Measurements from ENCODE around the gene GEMIN5. TPM values are rescaled to one million over a fixed set of nuclear protein-coding genes. Genes with fewer than 3 reads are reported as not detected.

The GEMIN5 gene
- total and polyA plus RNA-seq, 2 of the 13 experiments (the other 11 are each of a cell fraction or from before 2014, with no cell fraction given) = 6.6 to 28.6 TPM

GRCh38 chr5:154881986-154882385 is 56.0 kb downstream of the GEMIN5 start:
- Histone ChIP-seq H3K9me3 (ENCODE audit: low read length) (peaks cover 32% of the 10 kb centered on the region), H3K36me3 (replicated peaks in 1 of 2; ENCODE audit: control insufficient read depth in 1 of 2, insufficient read depth in 2 of 2, low read length in 2 of 2) (peaks cover 2 to 12% of the 10 kb centered on the region in 2 experiments; a peak in 3 of 5 replicates), H2AFZ (ENCODE audit: low read length) (no peak overlapping the region), H3K79me2 (ENCODE audit: insufficient read depth, low read length) (no peaks in the 10 kb centered on the region), H4K20me1 (ENCODE audit: insufficient read depth, low read length) (no peaks in the 10 kb centered on the region), H3K27me3 (ENCODE audit: control insufficient read depth in 1 of 2, insufficient read depth in 2 of 2, low read length in 2 of 2) (no peaks in the 10 kb centered on the region), H3K4me2 (ENCODE audit: low read depth, low read length) (no peak overlapping the region), H3K4me3 (replicated peaks in 1 of 3; ENCODE audit: insufficient read depth in 1 of 3, low read depth in 2 of 3, low read length in 3 of 3) (no peak overlapping the region), H3K4me1 (ENCODE audit: insufficient read depth, low read length) (no peaks in the 10 kb centered on the region), H3K27ac (ENCODE audit: extremely low read length, insufficient read depth, low read length) (no peak overlapping the region), H3K9ac (ENCODE audit: insufficient read depth, low read depth, low read length) (no peak overlapping the region)
- TF ChIP-seq ZSCAN21 (CRISPR knock-in tag; IDR thresholded peaks at IDR 0.05; ENCODE audit: borderline replicate concordance) (no peak), ZNF792 (CRISPR knock-in tag; IDR thresholded peaks at IDR 0.05) (no peak), ZNF101 (CRISPR knock-in tag; IDR thresholded peaks at IDR 0.05; ENCODE audit: borderline replicate concordance, low read depth) (no peak)
- TF ChIP-seq, protein P1, sequence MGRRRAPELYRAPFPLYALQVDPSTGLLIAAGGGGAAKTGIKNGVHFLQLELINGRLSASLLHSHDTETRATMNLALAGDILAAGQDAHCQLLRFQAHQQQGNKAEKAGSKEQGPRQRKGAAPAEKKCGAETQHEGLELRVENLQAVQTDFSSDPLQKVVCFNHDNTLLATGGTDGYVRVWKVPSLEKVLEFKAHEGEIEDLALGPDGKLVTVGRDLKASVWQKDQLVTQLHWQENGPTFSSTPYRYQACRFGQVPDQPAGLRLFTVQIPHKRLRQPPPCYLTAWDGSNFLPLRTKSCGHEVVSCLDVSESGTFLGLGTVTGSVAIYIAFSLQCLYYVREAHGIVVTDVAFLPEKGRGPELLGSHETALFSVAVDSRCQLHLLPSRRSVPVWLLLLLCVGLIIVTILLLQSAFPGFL (CRISPR knock-in tag; IDR thresholded peaks at IDR 0.05) = no peak
- intact Hi-C loops (cut with micrococcal nuclease; ENCODE audit: unreplicated experiment) = no loop called here
- BruUV-seq (replicated peaks) = no TSS peak
- in situ Hi-C loops (cut with HindIII; ENCODE audit: extremely low pct_ligation_motif_present, low pct_unique_long_range_greater_than_20kb) = no loop called here
- ChIA-PET CTCF (ENCODE audit: low intra/inter-chr PET ratio, low total read pairs) (no interaction called here), POLR2A (no interaction called here)
- FAIRE-seq (no peak), DNase-seq (ENCODE audit: low spot score) (no peak), ATAC-seq (no peak)
- WGBS (ENCODE audit: low lambda C conversion rate) = 93% methylated on average over 4 of the region's 4 CpGs

DNA sequence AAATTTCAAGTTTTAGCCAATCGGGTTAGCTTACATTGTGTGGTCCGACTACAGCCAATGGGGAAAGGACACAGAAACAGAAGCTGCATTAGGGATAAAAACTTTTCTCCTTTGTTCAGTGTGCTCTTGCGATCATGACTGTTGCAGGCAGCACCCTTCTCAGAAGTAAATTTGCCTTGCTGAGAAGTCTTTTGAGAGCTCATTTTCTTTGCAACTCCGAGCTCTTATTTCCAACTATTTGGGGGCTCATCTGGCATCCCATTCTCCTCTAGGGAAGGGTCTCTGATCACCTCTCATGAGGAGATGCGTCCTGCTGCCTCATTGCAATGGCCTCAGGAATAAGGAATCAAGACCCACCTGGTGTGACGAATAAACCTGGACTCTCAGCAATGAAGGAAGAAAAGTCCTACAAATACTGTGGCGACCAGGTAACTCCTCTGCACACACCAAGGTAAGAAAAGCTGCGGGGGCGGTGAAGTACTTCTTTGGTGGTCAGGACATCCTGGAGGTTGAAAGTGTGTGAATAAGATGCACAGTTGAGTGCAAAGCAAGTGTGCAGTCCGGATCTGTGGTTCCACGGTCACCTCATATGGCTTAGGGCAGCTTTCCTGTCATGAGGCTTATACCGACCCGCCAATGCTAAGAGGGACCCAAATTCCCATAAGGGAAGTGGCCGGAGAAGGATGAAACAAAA is 59.2 kb downstream of the GEMIN5 start:
- H2AFZ ChIP-seq (ENCODE audit: low read length) = no peak overlapping the region
- peaks cover 14% of the 10 kb centered on the region for H3K9me3 ChIP-seq (ENCODE audit: low read length)
- H3K4me1 ChIP-seq (ENCODE audit: insufficient read depth, low read length) = no peaks in the 10 kb centered on the region
- peaks cover 7 to 27% of the 10 kb centered on the region in 2 experiments for H3K36me3 ChIP-seq (replicated peaks in 1 of 2; ENCODE audit: control insufficient read depth in 1 of 2, insufficient read depth in 2 of 2, low read length in 2 of 2)
- intact Hi-C loops (cut with micrococcal nuclease; ENCODE audit: unreplicated experiment) = no loop called here
- no peak for TF ChIP-seq ETV6 (CRISPR knock-in tag; conservative IDR thresholded peaks at IDR 0.05)
- no peak for TF ChIP-seq BRD4 (CRISPR knock-in tag; IDR thresholded peaks at IDR 0.05)
- peak; percentile 77; the same call in 1 of the 2 replicates for TF ChIP-seq ZNF562 (CRISPR knock-in tag; IDR thresholded peaks at IDR 0.05; ENCODE audit: borderline replicate concordance)
- ChIA-PET CTCF (ENCODE audit: low intra/inter-chr PET ratio, low total read pairs) (no interaction called here), POLR2A (no interaction called here)
- 96% methylated on average over 14 of the region's 14 CpGs for whole genome bisulfite sequencing (ENCODE audit: low lambda C conversion rate)
- H3K27me3 ChIP-seq (ENCODE audit: control insufficient read depth in 1 of 2, insufficient read depth in 2 of 2, low read length in 2 of 2) = no peaks in the 10 kb centered on the region
- no peak overlapping the region for H3K9ac ChIP-seq (ENCODE audit: insufficient read depth, low read depth, low read length)
- BruUV-seq (replicated peaks) = no TSS peak
- H3K4me2 ChIP-seq (ENCODE audit: low read depth, low read length) = no peak overlapping the region
- H3K27ac ChIP-seq (ENCODE audit: extremely low read length, insufficient read depth, low read length) = no peak overlapping the region
- no peak overlapping the region for H3K4me3 ChIP-seq (replicated peaks in 1 of 3; ENCODE audit: insufficient read depth in 1 of 3, low read depth in 2 of 3, low read length in 3 of 3)
- in situ Hi-C loops (cut with HindIII; ENCODE audit: extremely low pct_ligation_motif_present, low pct_unique_long_range_greater_than_20kb) = no loop called here
- ATAC-seq = no peak
- DNase-seq (ENCODE audit: low spot score) = no peak
- FAIRE-seq = no peak
- H4K20me1 ChIP-seq (ENCODE audit: insufficient read depth, low read length) = no peaks in the 10 kb centered on the region
- no peaks in the 10 kb centered on the region for H3K79me2 ChIP-seq (ENCODE audit: insufficient read depth, low read length)

Measured in HepG2 (cell line).